Measurements from ENCODE around the gene NF1. TPM values are rescaled to one million over a fixed set of nuclear protein-coding genes. Genes with fewer than 3 reads are reported as not detected.

NF1 gene
- total RNA-seq, 1 experiment from 2014 or later: 16.4 TPM

- no peak overlapping the region for H3K4me2 ChIP-seq (ENCODE audit: low read length)
- ChIA-PET POLR2A (ENCODE audit: unreplicated experiment) (interaction anchor here (0.5 kb wide), 1 partner anchor 125 kb away, joined by 5 read pairs; no protein-coding TSS in a partner anchor), CTCF (no interaction called here)
Measured at GRCh38 chr17:31252741-31253140, 158.0 kb downstream of the NF1 start.

GRCh38 chr17:31254654-31255053 is 159.9 kb downstream of the NF1 start:
- Histone ChIP-seq H3K4me1 (ENCODE audit: insufficient read depth, low read length) (peaks cover 26% of the 10 kb centered on the region), H3F3A (ENCODE audit: low read length, unreplicated experiment) (no peaks in the 10 kb centered on the region), H3K27me3 (ENCODE audit: low read length) (no peaks in the 10 kb centered on the region), H3K36me3 (ENCODE audit: low read depth, low read length) (no peaks in the 10 kb centered on the region), H3K4me3 (ENCODE audit: low read length) (no peak overlapping the region), H3K27ac (ENCODE audit: low read length) (no peak overlapping the region), H3K79me2 (ENCODE audit: low read length) (no peaks in the 10 kb centered on the region), H3K9me2 (replicated peaks; ENCODE audit: low read length) (no peaks in the 10 kb centered on the region), H3K4me2 (ENCODE audit: low read length) (peak overlapping the region; percentile 34), H3K9ac (ENCODE audit: low read length) (no peak overlapping the region), H4K20me1 (ENCODE audit: low read length) (no peaks in the 10 kb centered on the region), H2AFZ (ENCODE audit: low read length) (no peak overlapping the region), H3K9me3 (ENCODE audit: low read length) (no peaks in the 10 kb centered on the region)
- BruUV-seq (replicated peaks): no TSS peak
- ATAC-seq: peak; percentile 37
- intact Hi-C loops (cut with micrococcal nuclease): loop anchor here (10.0 kb wide), 1 partner anchor 50 kb away; no protein-coding TSS in a partner anchor
- TF ChIP-seq EZH2phosphoT487 (IDR thresholded peaks at IDR 0.05; ENCODE audit: borderline replicate concordance, low read length): no peak
- TF ChIP-seq CTCF (conservative IDR thresholded peaks at IDR 0.05; ENCODE audit: low read depth, low read length): no peak
- no peak for TF ChIP-seq EZH2 (IDR thresholded peaks at IDR 0.05; ENCODE audit: low read length, unreplicated experiment)
- no peak for DNase-seq
- ChIA-PET POLR2A (ENCODE audit: unreplicated experiment) (no interaction called here), CTCF (no interaction called here)

More at GRCh38 chr17:31252741-31253140, 158.0 kb downstream of the NF1 start:
- Histone ChIP-seq H3K9me3 (ENCODE audit: low read length) (no peaks in the 10 kb centered on the region), H3K36me3 (ENCODE audit: low read depth, low read length) (no peaks in the 10 kb centered on the region), H2AFZ (ENCODE audit: low read length) (no peak overlapping the region), H3K27me3 (ENCODE audit: low read length) (no peaks in the 10 kb centered on the region), H3K4me1 (ENCODE audit: insufficient read depth, low read length) (peaks cover 41% of the 10 kb centered on the region), H3K79me2 (ENCODE audit: low read length) (no peaks in the 10 kb centered on the region), H3K9ac (ENCODE audit: low read length) (no peak overlapping the region), H4K20me1 (ENCODE audit: low read length) (no peaks in the 10 kb centered on the region), H3K27ac (ENCODE audit: low read length) (no peak overlapping the region), H3K9me2 (replicated peaks; ENCODE audit: low read length) (no peaks in the 10 kb centered on the region), H3K4me3 (ENCODE audit: low read length) (no peak overlapping the region), H3F3A (ENCODE audit: low read length, unreplicated experiment) (peaks cover 4% of the 10 kb centered on the region)
- no peak for ATAC-seq
- TF ChIP-seq EZH2phosphoT487 (IDR thresholded peaks at IDR 0.05; ENCODE audit: borderline replicate concordance, low read length): no peak
- TF ChIP-seq CTCF (conservative IDR thresholded peaks at IDR 0.05; ENCODE audit: low read depth, low read length): no peak
- TF ChIP-seq EZH2 (IDR thresholded peaks at IDR 0.05; ENCODE audit: low read length, unreplicated experiment): no peak
- no peak for DNase-seq
- intact Hi-C loops (cut with micrococcal nuclease): loop anchor here (10.0 kb wide), 1 partner anchor 52 kb away; no protein-coding TSS in a partner anchor
- BruUV-seq (replicated peaks): no TSS peak

- Histone ChIP-seq H3K9me2 (replicated peaks; ENCODE audit: low read length) (no peaks in the 10 kb centered on the region), H3K4me3 (ENCODE audit: low read length) (no peak overlapping the region), H3K9me3 (ENCODE audit: low read length) (no peaks in the 10 kb centered on the region), H3K79me2 (ENCODE audit: low read length) (no peaks in the 10 kb centered on the region), H3F3A (ENCODE audit: low read length, unreplicated experiment) (no peaks in the 10 kb centered on the region), H3K4me2 (ENCODE audit: low read length) (no peak overlapping the region), H2AFZ (ENCODE audit: low read length) (no peak overlapping the region), H3K36me3 (ENCODE audit: low read depth, low read length) (no peaks in the 10 kb centered on the region; the same call in 1 of the 2 replicates), H3K27ac (ENCODE audit: low read length) (no peak overlapping the region), H3K27me3 (ENCODE audit: low read length) (no peaks in the 10 kb centered on the region), H3K4me1 (ENCODE audit: insufficient read depth, low read length) (peaks cover 11% of the 10 kb centered on the region), H3K9ac (ENCODE audit: low read length) (no peak overlapping the region), H4K20me1 (ENCODE audit: low read length) (no peaks in the 10 kb centered on the region)
- ChIA-PET POLR2A (ENCODE audit: unreplicated experiment) (interaction anchor here (0.7 kb wide), 1 partner anchor 492 kb away, joined by 3 read pairs; no protein-coding TSS in a partner anchor), CTCF (no interaction called here)
- intact Hi-C loops (cut with micrococcal nuclease): loop anchor here (10.0 kb wide), 1 partner anchor 48 kb away; no protein-coding TSS in a partner anchor
- BruUV-seq (replicated peaks): no TSS peak
- DNase-seq (no peak), ATAC-seq (no peak)
- TF ChIP-seq EZH2 (IDR thresholded peaks at IDR 0.05; ENCODE audit: low read length, unreplicated experiment) (no peak), EZH2phosphoT487 (IDR thresholded peaks at IDR 0.05; ENCODE audit: borderline replicate concordance, low read length) (no peak), CTCF (conservative IDR thresholded peaks at IDR 0.05; ENCODE audit: low read depth, low read length) (no peak)
Measured at GRCh38 chr17:31256936-31257335, 162.2 kb downstream of the NF1 start.

All from PC-3 (cell line).